ENCODE data around the gene LSM12. TPM values are rescaled to one million over a fixed set of nuclear protein-coding genes. Genes with fewer than 3 reads are reported as not detected.

LSM12 gene
- total and polyA plus RNA-seq, 2 donors (not counting 3 experiments of a cell fraction or from before 2014, with no cell fraction given): 36.5 to 68.9 TPM

DNA sequence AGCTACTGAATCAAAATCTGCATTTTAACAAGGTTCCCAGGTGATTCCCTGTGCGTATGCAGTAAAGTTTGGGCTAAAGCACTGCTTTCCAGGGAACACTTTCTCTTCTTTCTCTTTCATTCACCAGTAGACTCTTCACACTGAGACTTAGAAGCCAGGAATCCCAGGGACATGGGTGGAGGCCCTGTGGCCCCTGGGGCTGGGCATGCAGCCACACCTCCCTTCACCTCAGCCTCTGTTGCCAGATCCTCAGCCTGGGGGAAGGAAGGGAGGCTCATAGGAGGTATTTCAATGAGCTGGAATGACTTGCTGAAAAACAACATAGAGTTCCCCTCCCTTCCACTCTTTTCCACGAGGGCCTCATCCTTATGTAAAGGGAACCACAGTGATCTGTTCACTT lies 5.3 kb upstream of the LSM12 start:
- BruUV-seq (replicated peaks): no TSS peak
- CTCF ChIA-PET: interaction anchor here (1.1 to 1.7 kb wide), 3 partner anchors 12 to 44 kb away, joined by 5 to 7 read pairs (median 5); no protein-coding TSS in a partner anchor
- H3K27me3 ChIP-seq (ENCODE audit: control insufficient read depth in 2 of 2, insufficient read depth in 2 of 2, low read length in 2 of 2): no peaks in the 10 kb centered on the region
- dilution Hi-C loops (cut with MboI; ENCODE audit: extremely low pct_ligation_motif_present, low sequenced_read_pairs): no loop called here
- peak overlapping the region; percentile 86 for H3K4me2 ChIP-seq (ENCODE audit: insufficient read depth, low read length)
- peak overlapping the region; percentile 59 for H3K9ac ChIP-seq (replicated peaks; ENCODE audit: extremely low read depth, insufficient read depth, low read length)
- TF ChIP-seq GATA2 (IDR thresholded peaks at IDR 0.05; ENCODE audit: insufficient read depth, insufficient read length, low read depth, low read length): no peak
- intact Hi-C loops (cut with micrococcal nuclease): loop anchor here (2.0 to 5.0 kb wide), 4 partner anchors 57 to 116 kb away; partner anchors contain the start of genes TMEM101 and TMUB2
- no peak overlapping the region for H3K27ac ChIP-seq (ENCODE audit: insufficient read depth, low read depth, low read length)
- peak; percentile 15 for DNase-seq (ENCODE audit: low read depth, low spot score)
- no peaks in the 10 kb centered on the region for H3K9me3 ChIP-seq (replicated peaks; ENCODE audit: control insufficient read depth, insufficient read depth, low read length)
- no peaks in the 10 kb centered on the region for H3K9me1 ChIP-seq (replicated peaks; ENCODE audit: control insufficient read depth, extremely low read depth, insufficient read depth, low read length)
- peaks cover 18% of the 10 kb centered on the region for H3K4me1 ChIP-seq (ENCODE audit: control insufficient read depth, extremely low read depth, insufficient read depth, low read length)
- FAIRE-seq: peak; percentile 56
- peaks cover 9% of the 10 kb centered on the region for H3K79me2 ChIP-seq (ENCODE audit: control insufficient read depth, insufficient read depth, low read length)
- POLR2A ChIA-PET: interaction anchor here (0.7 kb wide), 1 partner anchor 52 kb away, joined by 5 read pairs; no protein-coding TSS in a partner anchor
- no peak overlapping the region for H2AFZ ChIP-seq (ENCODE audit: low read depth, low read length)
- H3K4me3 ChIP-seq (replicated peaks in 1 of 3; ENCODE audit: insufficient read depth in 1 of 3, low read depth in 1 of 3, low read length in 3 of 3): peak overlapping the region in 2 of 3 experiments; percentile 42 to 81
- peaks cover 4 to 24% of the 10 kb centered on the region in 2 experiments for H3K36me3 ChIP-seq (ENCODE audit: control insufficient read depth in 2 of 2, extremely low read depth in 1 of 2, insufficient read depth in 2 of 2, low read length in 2 of 2)
- no peaks in the 10 kb centered on the region for H4K20me1 ChIP-seq (replicated peaks; ENCODE audit: control insufficient read depth, extremely low read depth, insufficient read depth, low read length)

DNA sequence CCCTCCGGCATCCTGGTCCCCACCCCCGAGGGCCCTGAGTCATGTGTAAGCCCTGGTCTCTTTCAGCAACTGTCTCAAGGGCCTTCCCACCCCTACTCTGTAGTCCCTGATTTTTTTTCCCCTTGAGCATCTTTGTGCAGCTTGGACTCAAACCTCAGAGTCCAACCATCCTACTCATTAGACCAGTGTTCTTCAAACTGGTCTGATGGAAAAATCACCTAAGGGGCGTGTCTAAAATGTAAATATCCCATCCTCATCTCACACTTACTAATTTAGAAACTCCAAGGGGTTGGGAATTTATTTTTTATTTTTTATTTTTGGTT lies 4.7 kb upstream of the LSM12 start:
- peak overlapping the region; percentile 42 to 81 (median 43) for H3K4me3 ChIP-seq (replicated peaks in 1 of 3; ENCODE audit: insufficient read depth in 1 of 3, low read depth in 1 of 3, low read length in 3 of 3)
- peaks cover 4 to 18% of the 10 kb centered on the region in 2 experiments for H3K36me3 ChIP-seq (ENCODE audit: control insufficient read depth in 2 of 2, extremely low read depth in 1 of 2, insufficient read depth in 2 of 2, low read length in 2 of 2)
- peak overlapping the region; percentile 59 for H3K9ac ChIP-seq (replicated peaks; ENCODE audit: extremely low read depth, insufficient read depth, low read length)
- dilution Hi-C loops (cut with MboI; ENCODE audit: extremely low pct_ligation_motif_present, low sequenced_read_pairs) (no loop called here), intact Hi-C loops (cut with micrococcal nuclease) (loop anchor here (2.0 to 5.0 kb wide), 4 partner anchors 56 to 116 kb away; partner anchors contain the start of genes TMEM101 and TMUB2)
- DNase-seq (ENCODE audit: low read depth, low spot score) (no peak), FAIRE-seq (no peak)
- peak overlapping the region; percentile 32 for H2AFZ ChIP-seq (ENCODE audit: low read depth, low read length)
- H3K4me2 ChIP-seq (ENCODE audit: insufficient read depth, low read length): peak overlapping the region; percentile 86
- H3K9me1 ChIP-seq (replicated peaks; ENCODE audit: control insufficient read depth, extremely low read depth, insufficient read depth, low read length): no peaks in the 10 kb centered on the region
- no peaks in the 10 kb centered on the region for H4K20me1 ChIP-seq (replicated peaks; ENCODE audit: control insufficient read depth, extremely low read depth, insufficient read depth, low read length)
- peaks cover 19% of the 10 kb centered on the region for H3K4me1 ChIP-seq (ENCODE audit: control insufficient read depth, extremely low read depth, insufficient read depth, low read length)
- TSS peak; percentile 67 for BruUV-seq (replicated peaks)
- H3K27ac ChIP-seq (ENCODE audit: insufficient read depth, low read depth, low read length): peak overlapping the region; percentile 52
- no peaks in the 10 kb centered on the region for H3K9me3 ChIP-seq (replicated peaks; ENCODE audit: control insufficient read depth, insufficient read depth, low read length)
- TF ChIP-seq JUN (IDR thresholded peaks at IDR 0.05; ENCODE audit: borderline replicate concordance, insufficient read depth, insufficient read length, low read depth) (no peak), CTCF (IDR thresholded peaks at IDR 0.05; ENCODE audit: extremely low read depth in 1 of 2, insufficient read depth in 1 of 2, low read depth in 1 of 2, low read length in 2 of 2) (no peak), POLR2A (IDR thresholded peaks at IDR 0.05; ENCODE audit: low read depth, low read length) (no peak), FOS (IDR thresholded peaks at IDR 0.05; ENCODE audit: borderline replicate concordance, insufficient read depth, low read length) (no peak), POLR2AphosphoS5 (IDR thresholded peaks at IDR 0.05; ENCODE audit: insufficient read depth, low read depth, low read length) (no peak), GATA2 (IDR thresholded peaks at IDR 0.05; ENCODE audit: insufficient read depth, insufficient read length, low read depth, low read length) (no peak), EZH2 (IDR thresholded peaks at IDR 0.05; ENCODE audit: borderline replicate concordance, low read depth, low read length, severe bottlenecking) (no peak), MYC (IDR thresholded peaks at IDR 0.05; ENCODE audit: low read depth, low read length) (no peak)
- TF ChIP-seq, protein P1, sequence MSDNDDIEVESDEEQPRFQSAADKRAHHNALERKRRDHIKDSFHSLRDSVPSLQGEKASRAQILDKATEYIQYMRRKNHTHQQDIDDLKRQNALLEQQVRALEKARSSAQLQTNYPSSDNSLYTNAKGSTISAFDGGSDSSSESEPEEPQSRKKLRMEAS (IDR thresholded peaks at IDR 0.05; ENCODE audit: insufficient read depth, insufficient read length): no peak
- H3K27me3 ChIP-seq (ENCODE audit: control insufficient read depth in 2 of 2, insufficient read depth in 2 of 2, low read length in 2 of 2): no peaks in the 10 kb centered on the region
- ChIA-PET CTCF (interaction anchor here (0.7 to 2.4 kb wide), 5 partner anchors 13 to 52 kb away, joined by 3 to 12 read pairs (median 5); partner anchors contain the start of gene HDAC5), POLR2A (no interaction called here)
- peaks cover 11% of the 10 kb centered on the region for H3K79me2 ChIP-seq (ENCODE audit: control insufficient read depth, insufficient read depth, low read length)
